Dendritic cell treated with granulocyte-macrophage colony-stimulating factor and Interleukin-4, amounts not matched to agents 40 ng/mL and 50 ng/mL, for 4 days (primary cell): ENCODE data around the gene GAPVD1.

ENCODE experiments used
- H3K27ac Mint-ChIP-seq: one replicate; pipeline ENCODE4 v1.8.0; 2022; ENCODE audit warnings: mild to moderate bottlenecking, mixed read lengths
- H3K27me3 Mint-ChIP-seq: one replicate; pipeline ENCODE4 v1.8.0; 2022; ENCODE audit warnings: mild to moderate bottlenecking, mixed read lengths
- H3K36me3 Mint-ChIP-seq: one replicate; pipeline ENCODE4 v1.8.0; 2022; ENCODE audit warnings: low read depth, mixed read lengths
- H3K4me1 Mint-ChIP-seq: one replicate; pipeline ENCODE4 v1.8.0; 2022; ENCODE audit warnings: low read depth, mixed read lengths
- H3K4me3 Mint-ChIP-seq: one replicate; pipeline ENCODE4 v1.8.0; 2022; ENCODE audit warnings: mild to moderate bottlenecking, moderate library complexity, mixed read lengths
- H3K9me3 Mint-ChIP-seq: one replicate; pipeline ENCODE4 v1.8.0; 2022; ENCODE audit warnings: mixed read lengths
- intact Hi-C: fragments of 100-400 bp; cut with micrococcal nuclease; formaldehyde crosslinking; loops from one replicate; pipeline ENCODE4 v1.15.0; 2022

GAPVD1 gene

DNA sequence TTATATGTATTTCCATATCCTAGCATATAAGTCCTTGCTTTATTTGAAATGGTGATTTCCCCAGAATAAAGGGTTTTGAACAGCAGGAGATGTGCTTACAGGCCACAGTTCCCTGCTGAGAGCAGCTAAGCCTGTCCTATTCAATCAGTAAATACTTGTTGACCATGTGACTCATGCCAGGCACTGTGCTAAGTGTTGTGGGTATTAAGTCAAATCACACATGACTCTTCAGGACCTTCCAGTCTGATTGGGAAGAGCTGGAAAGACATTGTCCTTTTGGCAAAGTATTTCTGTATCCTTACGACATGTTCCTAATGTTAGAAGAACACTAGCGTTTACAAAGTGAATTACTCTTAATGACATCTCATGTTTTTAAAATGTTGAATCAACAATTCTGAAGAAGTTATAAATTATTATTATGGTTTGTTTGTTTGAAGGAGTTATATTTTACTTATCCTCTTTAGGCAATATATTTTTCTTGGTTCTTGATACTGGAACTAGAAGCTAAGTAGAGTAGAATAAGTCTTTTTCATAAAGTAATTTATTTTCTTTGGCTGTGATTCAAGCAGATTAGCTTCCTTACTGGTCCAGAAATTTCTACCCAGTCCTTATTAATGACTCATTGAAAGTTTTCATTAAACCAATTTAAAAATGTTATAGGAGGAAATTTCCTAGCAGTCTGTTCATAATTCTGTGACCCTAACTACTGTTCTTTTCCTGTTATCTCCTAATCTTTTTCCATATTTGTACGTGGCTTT is 82.1 kb downstream of the GAPVD1 start:
- no peak overlapping the region for H3K27ac Mint-ChIP-seq
- no peaks in the 10 kb centered on the region for H3K9me3 Mint-ChIP-seq
- H3K4me1 Mint-ChIP-seq = peaks cover 10% of the 10 kb centered on the region
- intact Hi-C loops = no loop called here
- no peaks in the 10 kb centered on the region for H3K27me3 Mint-ChIP-seq
- H3K4me3 Mint-ChIP-seq = no peak overlapping the region
- H3K36me3 Mint-ChIP-seq = peaks cover 85% of the 10 kb centered on the region

DNA sequence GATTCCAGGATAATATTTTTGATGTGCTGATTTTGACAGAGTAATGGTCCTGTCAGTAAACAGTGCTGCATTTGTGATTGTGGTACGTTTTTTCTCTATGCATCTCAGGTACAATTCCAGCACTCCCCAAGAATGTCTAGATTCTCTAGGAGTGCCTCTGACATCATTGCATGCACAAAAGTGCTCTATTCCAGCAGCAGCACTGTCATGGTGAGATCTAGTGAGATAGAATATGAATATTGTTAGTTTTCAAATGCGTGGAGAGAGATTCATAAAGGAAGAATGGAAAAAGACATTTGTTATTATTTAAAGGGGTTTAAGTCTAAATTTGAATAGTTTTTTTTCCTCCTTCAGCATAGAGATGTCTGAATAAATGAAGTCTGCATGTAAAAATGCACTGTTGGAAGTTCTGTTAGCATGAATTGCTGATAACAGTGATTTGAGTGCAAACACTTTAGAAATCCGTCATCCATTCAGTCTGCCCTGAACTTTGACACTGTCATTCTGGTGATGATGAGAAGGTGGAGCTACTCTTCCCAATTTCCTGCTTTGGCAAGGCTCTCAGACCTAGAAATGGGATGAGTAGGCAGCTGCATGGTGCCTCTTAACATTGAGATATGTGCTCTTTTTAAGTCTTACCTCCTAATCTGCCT is 84.6 kb downstream of the GAPVD1 start:
- Mint-ChIP-seq H3K4me3 (no peak overlapping the region), H3K27ac (no peak overlapping the region), H3K9me3 (no peaks in the 10 kb centered on the region), H3K4me1 (peaks cover 10% of the 10 kb centered on the region), H3K36me3 (peaks cover 85% of the 10 kb centered on the region), H3K27me3 (no peaks in the 10 kb centered on the region)
- intact Hi-C loops = no loop called here

- no peak overlapping the region for H3K27ac Mint-ChIP-seq
Observed at GRCh38 chr9:125355601-125356000, 94.0 kb downstream of the GAPVD1 start.

GRCh38 chr9:125356032-125356431 is 94.4 kb downstream of the GAPVD1 start:
- Mint-ChIP-seq H3K27ac (no peak overlapping the region), H3K4me3 (no peak overlapping the region), H3K4me1 (no peaks in the 10 kb centered on the region), H3K27me3 (no peaks in the 10 kb centered on the region), H3K9me3 (no peaks in the 10 kb centered on the region), H3K36me3 (peaks cover 98% of the 10 kb centered on the region)
- intact Hi-C loops = no loop called here

More at GRCh38 chr9:125355601-125356000, 94.0 kb downstream of the GAPVD1 start:
- Mint-ChIP-seq H3K27me3 (no peaks in the 10 kb centered on the region), H3K9me3 (no peaks in the 10 kb centered on the region), H3K4me3 (no peak overlapping the region), H3K4me1 (no peaks in the 10 kb centered on the region), H3K36me3 (peaks cover 98% of the 10 kb centered on the region)
- intact Hi-C loops = no loop called here

- Mint-ChIP-seq H3K27me3 (no peaks in the 10 kb centered on the region), H3K4me3 (no peak overlapping the region), H3K4me1 (no peaks in the 10 kb centered on the region), H3K9me3 (no peaks in the 10 kb centered on the region), H3K27ac (no peak overlapping the region), H3K36me3 (peaks cover 94% of the 10 kb centered on the region)
- intact Hi-C loops = no loop called here
Observed at GRCh38 chr9:125359011-125359410, 97.4 kb downstream of the GAPVD1 start.

DNA sequence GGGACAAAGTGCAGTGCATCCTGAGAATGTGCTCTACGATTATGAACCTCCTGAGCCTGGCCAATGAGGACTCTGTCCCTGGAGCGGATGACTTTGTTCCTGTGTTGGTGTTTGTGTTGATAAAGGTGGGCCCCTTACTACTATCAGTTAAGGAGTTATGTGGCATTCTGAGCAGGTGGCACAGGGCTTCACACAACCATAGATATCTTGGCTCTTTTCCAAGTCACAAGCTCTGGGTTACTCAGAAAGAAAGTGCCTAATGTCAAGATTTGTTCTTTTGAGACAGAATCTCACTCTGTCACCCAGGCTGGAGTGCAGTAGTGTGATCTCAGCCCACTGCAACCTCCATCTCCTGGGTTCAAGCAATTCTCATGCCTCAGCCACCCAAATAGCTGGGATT is 99.0 kb downstream of the GAPVD1 start:
- Mint-ChIP-seq H3K27me3 (no peaks in the 10 kb centered on the region), H3K9me3 (no peaks in the 10 kb centered on the region), H3K4me3 (no peak overlapping the region), H3K36me3 (peaks cover 91% of the 10 kb centered on the region), H3K4me1 (no peaks in the 10 kb centered on the region), H3K27ac (no peak overlapping the region)
- intact Hi-C loops = no loop called here

GRCh38 chr9:125361837-125362531 is 100.4 kb downstream of the GAPVD1 start:
- H3K36me3 Mint-ChIP-seq = peaks cover 77% of the 10 kb centered on the region
- H3K27ac Mint-ChIP-seq = no peak overlapping the region
- no peaks in the 10 kb centered on the region for H3K4me1 Mint-ChIP-seq
- intact Hi-C loops = no loop called here
- H3K9me3 Mint-ChIP-seq = no peaks in the 10 kb centered on the region
- H3K4me3 Mint-ChIP-seq = no peak overlapping the region
- no peaks in the 10 kb centered on the region for H3K27me3 Mint-ChIP-seq

- intact Hi-C loops = no loop called here
- Mint-ChIP-seq H3K36me3 (peaks cover 42% of the 10 kb centered on the region), H3K4me1 (no peaks in the 10 kb centered on the region), H3K27me3 (no peaks in the 10 kb centered on the region), H3K9me3 (no peaks in the 10 kb centered on the region), H3K27ac (no peak overlapping the region), H3K4me3 (no peak overlapping the region)
Observed at GRCh38 chr9:125366676-125367075, 105.0 kb downstream of the GAPVD1 start.

DNA sequence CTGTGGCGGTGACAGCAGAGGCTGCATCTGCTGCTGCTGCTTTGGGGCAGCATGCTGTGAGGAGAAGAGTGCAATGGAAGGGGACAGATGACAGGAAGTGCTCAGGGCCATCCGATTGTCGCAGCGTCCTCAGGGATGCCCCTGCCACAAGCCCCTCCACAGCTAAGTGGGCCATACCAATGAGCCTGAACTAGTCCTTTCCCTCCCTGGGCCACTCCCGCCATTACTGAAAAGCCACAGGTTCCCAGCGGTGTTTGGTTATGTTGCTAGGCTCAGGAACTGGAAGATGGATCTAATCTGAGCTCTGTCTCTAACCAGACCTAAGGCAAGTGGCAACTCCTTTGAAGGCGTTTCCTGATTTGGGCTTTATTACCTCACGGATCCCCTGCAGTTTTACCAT is 109.2 kb downstream of the GAPVD1 start:
- Mint-ChIP-seq H3K4me1 (peaks cover 13% of the 10 kb centered on the region), H3K4me3 (no peak overlapping the region), H3K27ac (no peak overlapping the region), H3K9me3 (no peaks in the 10 kb centered on the region), H3K36me3 (peaks cover 10% of the 10 kb centered on the region), H3K27me3 (peaks cover 10% of the 10 kb centered on the region)
- intact Hi-C loops = loop anchor here (5.0 kb wide), 1 partner anchor 518 kb away; the partner anchor contains the start of gene WDR38

- Mint-ChIP-seq H3K36me3 (peaks cover 8% of the 10 kb centered on the region), H3K4me1 (peaks cover 13% of the 10 kb centered on the region), H3K27me3 (peaks cover 10% of the 10 kb centered on the region), H3K4me3 (no peak overlapping the region), H3K27ac (no peak overlapping the region), H3K9me3 (no peaks in the 10 kb centered on the region)
- intact Hi-C loops = loop anchor here (5.0 kb wide), 1 partner anchor 520 kb away; the partner anchor contains the start of gene WDR38
Observed at GRCh38 chr9:125372441-125373226, 111.0 kb downstream of the GAPVD1 start.

DNA sequence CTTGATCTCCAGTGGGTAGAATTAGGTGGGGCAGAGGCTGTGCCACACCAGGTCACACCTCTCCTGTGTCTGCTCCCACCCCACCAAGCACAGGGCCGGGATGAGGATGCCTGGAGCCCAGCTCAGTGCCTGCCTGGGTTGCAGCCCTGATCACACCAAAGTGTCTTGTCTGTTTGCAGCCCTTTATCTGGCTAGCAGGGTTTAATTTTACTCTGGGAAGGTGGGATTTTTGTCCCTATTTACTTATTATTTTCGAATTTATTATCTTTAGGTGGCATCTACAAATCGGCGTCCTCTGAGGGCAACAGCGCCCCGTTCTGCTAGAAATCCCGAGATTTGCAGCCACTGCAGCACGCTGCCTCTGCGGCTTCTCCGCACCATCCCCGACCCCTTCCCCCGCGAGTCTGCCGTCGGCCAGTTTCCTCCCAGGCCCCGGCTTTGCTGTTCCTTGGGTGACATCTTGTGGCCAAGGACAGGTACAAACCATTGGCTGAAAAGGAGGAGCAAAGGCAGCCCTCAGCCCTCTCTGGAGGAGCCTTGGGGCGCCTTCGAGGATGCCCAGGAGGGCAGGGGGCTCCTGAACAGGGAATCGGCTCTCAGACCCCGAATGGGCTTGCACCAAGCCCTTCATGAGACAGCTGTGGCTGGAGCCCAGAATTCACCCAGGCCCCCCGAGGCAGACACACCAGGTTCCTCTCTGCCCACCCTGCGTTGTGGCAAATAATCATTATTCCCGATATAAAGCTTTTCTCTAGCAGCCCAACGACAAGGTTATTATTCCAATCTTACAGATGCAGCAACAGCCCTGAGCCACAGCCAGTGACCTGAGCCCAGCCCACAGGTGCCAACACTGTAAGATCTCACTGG is 113.0 kb downstream of the GAPVD1 start:
- peaks cover 13% of the 10 kb centered on the region for H3K4me1 Mint-ChIP-seq
- intact Hi-C loops = loop anchor here (5.0 kb wide), 1 partner anchor 522 kb away; the partner anchor contains the start of gene WDR38
- H3K9me3 Mint-ChIP-seq = no peaks in the 10 kb centered on the region
- no peak overlapping the region for H3K27ac Mint-ChIP-seq
- H3K27me3 Mint-ChIP-seq = peaks cover 10% of the 10 kb centered on the region
- no peaks in the 10 kb centered on the region for H3K36me3 Mint-ChIP-seq
- H3K4me3 Mint-ChIP-seq = peak overlapping the region; percentile 68

- no peaks in the 10 kb centered on the region for H3K36me3 Mint-ChIP-seq
- peaks cover 13% of the 10 kb centered on the region for H3K4me1 Mint-ChIP-seq
- intact Hi-C loops = no loop called here
- H3K27ac Mint-ChIP-seq = no peak overlapping the region
- no peaks in the 10 kb centered on the region for H3K9me3 Mint-ChIP-seq
- H3K27me3 Mint-ChIP-seq = peaks cover 10% of the 10 kb centered on the region
- H3K4me3 Mint-ChIP-seq = no peak overlapping the region
Observed at GRCh38 chr9:125375820-125376219, 114.2 kb downstream of the GAPVD1 start.
